HTR-8/SVneo (cell line): ENCODE results near the gene HOMER1.

Experiments
- DNase-seq: peaks from one replicate; pipeline ENCODE4 v3.0.0; 2011; ENCODE audit warnings: low spot score, mixed read lengths; ENCODE audit not compliant: insufficient read length
- FAIRE-seq: peaks from 2 replicates; lab custom pipeline; 2011; peaks lifted over from hg19 to GRCh38; lab: Jason Lieb, UNC

The HOMER1 gene

DNA sequence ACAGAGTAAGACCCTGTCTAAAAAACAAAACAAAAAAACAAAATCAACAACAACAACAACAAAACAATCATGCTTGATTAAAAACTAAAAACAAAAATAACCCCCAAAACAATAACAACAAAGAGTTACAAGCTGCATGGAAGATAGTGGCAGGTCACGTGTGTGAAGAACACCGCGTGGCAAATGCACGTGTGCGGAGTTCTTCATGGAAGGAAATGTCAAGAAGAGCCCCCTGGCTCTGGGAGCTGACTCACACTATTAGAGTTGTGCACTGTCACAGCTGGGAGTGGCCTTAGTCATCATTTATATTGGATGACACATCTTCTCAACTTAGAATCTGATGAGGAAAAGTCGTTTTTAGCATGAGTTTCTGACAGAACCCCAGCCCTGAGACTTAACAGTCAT is 167.5 kb downstream of the HOMER1 start:
- FAIRE-seq: peak; percentile 9
- peak; percentile 54 for DNase-seq

DNA sequence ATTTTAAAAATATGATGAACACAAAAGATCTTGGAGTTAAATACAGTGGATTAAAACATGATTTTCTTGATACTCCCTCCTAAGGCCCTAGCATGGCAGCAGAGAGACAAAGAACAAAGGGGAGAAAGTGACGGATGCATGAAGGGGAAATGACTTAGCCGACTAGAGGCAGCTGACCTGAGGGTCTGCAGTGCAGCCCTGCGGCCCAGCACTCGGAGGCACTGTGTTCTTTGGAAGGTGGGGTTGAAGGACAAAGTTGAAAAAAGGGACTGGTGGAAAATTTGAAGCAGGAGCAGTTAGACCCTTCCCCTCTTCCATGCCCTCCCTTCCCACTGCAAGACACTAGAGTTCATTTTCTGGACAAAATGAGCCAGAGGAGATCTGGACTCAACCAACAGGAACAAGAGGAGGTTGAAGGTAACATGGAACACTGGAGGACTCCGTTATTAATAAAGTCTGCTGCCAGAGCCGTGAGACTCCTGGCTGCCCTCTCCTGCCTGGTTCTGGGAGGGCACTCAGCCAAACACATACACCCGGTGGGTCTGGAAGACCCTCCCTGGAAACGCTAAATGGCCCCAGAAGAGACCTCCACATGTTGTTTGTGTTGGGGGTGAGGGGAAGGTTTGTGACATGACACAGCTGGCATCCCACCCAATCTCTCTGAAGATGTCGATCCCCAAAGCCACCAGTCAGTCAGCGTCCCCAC is 179.9 kb downstream of the HOMER1 start:
- no peak for FAIRE-seq
- no peak for DNase-seq

GRCh38 chr5:79330071-79330470 is 183.9 kb downstream of the HOMER1 start:
- FAIRE-seq: no peak
- no peak for DNase-seq

DNA sequence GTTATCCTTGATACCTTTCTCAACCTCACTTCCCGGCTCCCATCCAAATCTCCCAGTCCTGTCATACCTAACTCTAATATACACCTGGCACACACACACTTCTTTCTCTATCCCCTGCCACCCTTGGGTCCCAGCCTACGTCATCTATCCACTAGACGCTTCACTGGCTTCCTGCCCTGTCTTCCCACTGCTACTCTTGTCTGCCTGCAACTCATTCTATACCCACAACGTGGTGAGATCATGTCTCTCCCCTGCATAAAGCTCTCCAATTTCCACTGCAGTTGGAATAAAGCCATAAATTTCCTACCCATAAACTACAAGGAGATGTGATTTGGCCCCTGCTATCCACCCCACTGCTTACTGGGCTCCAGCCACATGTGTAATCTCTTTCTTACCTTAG is 184.5 kb downstream of the HOMER1 start:
- DNase-seq: no peak
- no peak for FAIRE-seq
